KOPT-K1 (cell line): ENCODE measurements around the gene ZNF486.
"Not testable (repeated sequence)": the region's sequence is repeated elsewhere in the genome, so short reads cannot be mapped to it uniquely, and the experiment has no call there.

Source experiments
- H3K27ac ChIP-seq: fragments of 200-600 bp; sonication (generic); 2 replicates; pipeline ENCODE4 v1.5.1; 2016; ENCODE audit warnings: antibody characterized with exemption, mild to moderate bottlenecking, low read depth, low read length; ENCODE audit not compliant: poor library complexity, severe bottlenecking
- H3K36me3 ChIP-seq: fragments of 200-600 bp; sonication (generic); 2 replicates; pipeline ENCODE4 v1.5.1; 2017; ENCODE audit warnings: antibody characterized with exemption, mild to moderate bottlenecking, low read length, moderate library complexity; ENCODE audit not compliant: insufficient read depth
- H3K9me3 ChIP-seq: fragments of 200-600 bp; sonication (generic); 2 replicates; pipeline ENCODE4 v1.5.1; 2017; ENCODE audit warnings: antibody characterized with exemption, low read length, mild to moderate bottlenecking; ENCODE audit not compliant: insufficient read depth, poor library complexity, severe bottlenecking

The ZNF486 gene

DNA sequence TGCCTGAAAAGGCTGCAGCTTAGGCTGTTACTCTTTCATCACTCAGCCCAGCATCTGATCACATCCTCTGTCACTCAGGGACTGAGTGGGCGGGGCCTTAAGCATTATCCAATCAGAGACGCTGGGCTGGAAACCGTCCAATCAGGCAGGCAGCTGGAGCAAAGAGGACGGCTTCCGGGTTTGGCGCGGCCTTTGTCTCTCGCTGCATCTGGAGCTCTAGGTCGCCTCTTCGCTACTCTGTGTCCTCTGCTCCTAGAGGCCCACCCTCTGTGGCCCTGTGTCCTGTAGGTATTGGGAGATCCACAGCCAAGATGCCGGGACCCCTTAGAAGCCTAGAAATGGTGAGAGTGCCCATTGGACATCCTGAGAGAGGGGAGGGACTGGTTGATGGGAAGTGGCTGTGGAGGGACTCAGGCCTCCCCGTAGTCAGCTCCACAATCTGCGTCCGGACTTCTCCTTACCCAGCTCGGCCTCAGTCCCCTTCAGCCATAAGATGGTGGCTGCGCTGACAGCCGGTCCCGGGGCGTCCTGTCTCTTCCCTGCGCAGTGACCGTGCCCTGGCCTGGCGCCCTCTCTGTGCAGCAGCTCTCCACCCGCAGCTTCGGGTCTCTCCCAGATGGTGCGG lies at the start of gene ZNF486:
Gene ZNF486, plus strand, starts transcription at position 195 of the 625 bp plus-strand sequence. Its CDS starts 117 bp downstream, at position 312.
- Histone ChIP-seq H3K36me3 (no peaks in the 10 kb centered on the region), H3K27ac (no peak within 1 kb of the TSS), H3K9me3 (peaks cover 37% of the 10 kb centered on the region)

DNA sequence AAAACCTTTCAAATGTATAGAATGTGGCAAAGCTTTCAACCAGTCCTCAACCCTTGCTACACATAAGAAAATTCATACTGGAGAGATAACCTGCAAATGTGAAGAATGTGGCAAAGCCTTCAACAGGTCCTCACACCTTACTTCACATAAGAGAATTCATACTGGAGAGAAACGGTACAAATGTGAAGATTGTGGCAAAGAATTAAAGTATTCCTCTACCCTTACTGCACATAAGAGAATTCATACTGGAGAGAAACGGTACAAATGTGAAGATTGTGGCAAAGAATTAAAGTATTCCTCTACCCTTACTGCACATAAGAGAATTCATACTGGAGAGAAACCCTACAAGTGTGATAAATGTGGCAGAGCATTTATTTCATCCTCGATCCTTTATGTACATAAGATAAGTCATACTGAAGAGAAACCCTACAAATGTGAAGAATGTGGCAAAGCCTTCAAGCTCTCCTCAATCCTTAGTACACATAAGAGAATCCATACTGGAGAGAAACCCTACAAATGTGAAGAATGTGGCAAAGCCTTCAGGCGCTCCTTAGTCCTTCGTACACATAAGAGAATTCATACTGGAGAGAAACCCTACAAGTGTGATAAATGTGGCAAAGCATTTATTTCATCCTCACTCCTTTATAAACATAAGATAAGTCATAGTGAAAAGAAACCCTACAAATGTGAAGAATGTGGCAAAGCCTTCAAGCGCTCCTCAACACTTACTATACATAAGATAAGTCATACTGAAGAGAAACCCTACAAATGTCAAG lies 48.8 kb upstream of the ZNF486 start:
- H3K9me3 ChIP-seq, result peaks cover 63% of the 10 kb centered on the region
- not testable (repeated sequence) for H3K36me3 ChIP-seq, H3K27ac ChIP-seq

DNA sequence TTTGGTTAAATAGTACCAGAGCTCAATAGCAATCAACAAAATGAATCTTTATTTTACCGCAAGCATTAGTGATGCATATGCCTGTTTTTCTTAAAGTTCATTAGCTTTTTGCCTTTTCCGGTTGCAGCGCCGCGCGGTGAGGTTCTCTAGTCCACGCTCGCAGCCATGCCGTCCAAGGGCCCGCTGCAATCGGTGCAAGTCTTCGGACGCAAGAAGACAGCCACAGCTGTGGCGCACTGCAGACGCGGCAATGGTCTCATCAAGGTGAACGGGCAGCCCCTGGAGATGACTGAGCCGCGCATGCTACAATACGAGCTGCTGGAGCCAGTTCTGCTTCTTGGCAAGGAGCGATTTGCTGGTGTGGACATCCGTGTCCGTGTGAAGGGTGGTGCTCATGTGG lies 42.1 kb upstream of the ZNF486 start:
- Histone ChIP-seq H3K36me3 (no peaks in the 10 kb centered on the region), H3K9me3 (peaks cover 52% of the 10 kb centered on the region), H3K27ac (no peak overlapping the region)

DNA sequence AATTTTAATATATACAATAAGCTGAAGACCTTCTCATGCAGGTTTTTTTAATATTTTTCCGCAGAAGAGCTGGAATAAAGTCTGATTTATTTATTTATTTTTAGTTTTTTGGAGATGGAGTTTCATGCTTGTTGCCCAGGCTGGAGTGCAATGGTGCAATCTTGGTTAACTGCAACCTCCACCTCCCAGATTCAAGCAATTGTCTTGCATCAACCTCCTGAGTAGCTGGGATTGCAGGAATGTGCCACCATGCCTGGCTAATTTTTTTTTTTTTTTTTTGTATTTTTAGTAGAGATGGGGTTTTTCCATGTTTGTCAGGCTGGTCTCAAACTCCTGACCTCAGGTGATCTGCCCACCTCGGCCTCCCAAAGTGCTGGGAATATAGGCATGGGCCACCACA lies 34.1 kb upstream of the ZNF486 start:
- not testable (repeated sequence) for H3K36me3 ChIP-seq, H3K27ac ChIP-seq, H3K9me3 ChIP-seq

DNA sequence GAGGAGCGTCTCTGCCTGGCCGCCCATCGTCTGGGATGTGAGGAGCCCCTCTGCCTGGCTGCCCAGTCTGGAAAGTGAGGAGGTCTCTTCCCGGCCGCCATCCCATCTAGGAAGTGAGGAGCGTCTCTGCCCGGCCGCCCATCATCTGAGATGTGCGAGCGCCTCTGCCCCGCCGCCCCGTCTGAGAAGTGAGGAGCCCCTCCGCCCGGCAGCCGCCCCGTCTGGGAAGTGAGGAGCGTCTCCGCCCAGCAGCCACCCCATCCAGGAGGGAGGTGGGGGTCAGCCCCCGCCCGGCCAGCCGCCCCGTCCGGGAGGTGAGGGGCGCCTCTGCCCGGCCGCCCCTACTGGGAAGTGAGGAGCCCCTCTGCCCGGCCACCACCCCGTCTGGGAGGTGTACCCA lies 29.3 kb upstream of the ZNF486 start:
- not testable (repeated sequence) for H3K27ac ChIP-seq, H3K36me3 ChIP-seq, H3K9me3 ChIP-seq

DNA sequence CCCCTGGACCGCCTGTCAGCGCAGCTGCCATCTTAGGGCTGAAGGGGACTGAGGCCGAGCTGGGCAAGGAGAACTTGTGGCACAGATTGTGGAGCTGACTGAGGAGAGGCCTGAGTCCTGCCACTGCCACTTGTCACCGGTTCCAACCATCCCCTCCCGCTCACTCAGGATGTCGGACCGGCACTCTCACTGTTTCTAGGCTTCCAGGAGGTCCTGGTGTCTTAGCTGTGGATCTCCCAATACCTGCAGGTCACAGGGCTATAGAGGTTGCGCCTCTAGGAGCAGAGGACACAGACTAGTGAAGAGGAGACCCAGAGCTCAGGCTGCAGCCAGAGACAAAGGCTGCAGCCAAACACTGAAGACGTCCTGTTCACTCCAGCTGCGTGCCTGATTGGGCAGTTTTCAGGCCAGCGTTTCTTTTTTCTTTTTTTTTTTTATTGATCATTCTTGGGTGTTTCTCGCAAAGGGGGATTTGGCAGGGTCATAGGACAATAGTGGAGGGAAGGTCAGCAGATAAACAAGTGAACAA lies 15.3 kb upstream of the ZNF486 start:
- H3K36me3 ChIP-seq, result no peaks in the 10 kb centered on the region
- no peak overlapping the region for H3K27ac ChIP-seq
- peaks cover 15% of the 10 kb centered on the region for H3K9me3 ChIP-seq

DNA sequence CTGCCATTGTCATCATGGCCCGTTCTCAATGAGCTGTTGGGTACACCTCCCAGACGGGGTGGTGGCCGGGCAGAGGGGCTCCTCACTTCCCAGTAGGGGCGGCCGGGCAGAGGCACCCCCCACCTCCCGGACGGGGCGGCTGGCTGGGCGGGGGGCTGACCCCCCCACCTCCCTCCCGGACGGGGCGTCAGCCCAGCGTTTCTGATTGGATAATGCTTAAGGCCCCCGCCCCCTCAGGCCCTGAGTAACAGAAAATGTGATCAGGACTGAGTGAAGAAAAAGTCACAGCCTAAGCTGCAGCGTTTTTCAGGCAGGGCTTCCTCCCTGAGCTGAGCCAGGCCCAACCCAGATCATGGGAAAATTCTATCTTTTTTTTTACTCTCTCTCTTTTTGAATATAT lies 14.5 kb upstream of the ZNF486 start:
- not testable (repeated sequence) for H3K36me3 ChIP-seq, H3K27ac ChIP-seq
- H3K9me3 ChIP-seq, result peaks cover 15% of the 10 kb centered on the region

DNA sequence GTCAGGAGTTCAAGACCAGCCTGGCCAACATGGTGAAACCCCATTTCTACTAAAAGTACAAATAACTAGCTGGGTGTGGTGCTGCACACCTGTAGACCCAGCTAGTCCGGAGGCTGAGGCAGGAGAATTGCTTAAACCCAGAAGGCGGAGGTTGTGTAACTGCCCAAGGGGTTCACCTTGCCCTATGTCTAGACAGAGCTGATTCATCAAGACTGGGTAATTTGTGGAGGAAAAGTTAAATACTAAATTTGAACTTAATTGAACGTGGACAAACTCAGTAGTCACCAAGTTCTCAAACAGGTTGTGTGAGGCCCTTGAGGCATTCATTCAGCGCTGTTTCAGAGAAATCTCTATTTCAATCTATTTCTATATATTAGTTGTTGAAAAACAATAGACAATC lies 13.7 kb upstream of the ZNF486 start:
- H3K27ac ChIP-seq, result no peak overlapping the region
- H3K9me3 ChIP-seq, result peaks cover 15% of the 10 kb centered on the region
- no peaks in the 10 kb centered on the region for H3K36me3 ChIP-seq

DNA sequence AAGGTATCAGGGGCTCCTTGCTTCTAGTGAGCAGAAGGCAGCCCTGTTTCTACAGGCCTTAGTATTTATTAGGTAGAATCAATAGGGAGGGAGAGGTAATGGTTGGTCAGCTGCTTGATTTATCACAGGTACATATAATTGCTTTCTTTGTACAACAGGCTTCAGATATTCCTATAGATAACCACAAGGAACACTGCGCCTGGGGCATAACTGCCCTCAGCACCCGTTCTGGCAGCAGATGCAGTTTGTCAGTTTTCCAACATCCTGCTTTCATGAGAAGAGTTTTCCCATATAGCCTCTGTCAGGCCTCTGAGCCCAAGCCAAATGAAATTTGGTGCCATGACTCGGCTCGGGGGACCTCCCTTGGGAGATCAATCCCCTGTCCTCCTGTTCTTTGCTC lies 12.4 kb upstream of the ZNF486 start:
- Histone ChIP-seq H3K9me3 (peaks cover 15% of the 10 kb centered on the region), H3K36me3 (no peaks in the 10 kb centered on the region), H3K27ac (no peak overlapping the region)

DNA sequence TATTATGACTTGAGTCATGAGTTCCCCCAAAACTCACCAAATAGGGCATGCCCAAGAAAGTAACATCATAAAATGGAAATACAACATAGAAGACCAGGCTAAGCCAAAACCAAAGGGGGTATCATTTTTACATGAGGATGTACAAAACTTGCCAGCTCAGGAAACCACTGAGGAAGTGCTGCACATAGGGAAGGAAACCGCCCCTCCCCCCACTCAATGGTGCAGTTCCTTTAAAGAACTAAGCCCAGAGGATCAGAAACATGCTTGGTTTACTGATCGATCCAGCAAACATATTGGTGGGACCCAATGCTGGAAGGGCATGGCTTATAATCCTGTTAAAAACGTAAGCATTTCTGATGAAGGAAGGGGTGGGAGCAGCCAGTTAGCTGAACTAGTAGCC lies 4.2 kb upstream of the ZNF486 start:
- H3K9me3 ChIP-seq, result peaks cover 18% of the 10 kb centered on the region

DNA sequence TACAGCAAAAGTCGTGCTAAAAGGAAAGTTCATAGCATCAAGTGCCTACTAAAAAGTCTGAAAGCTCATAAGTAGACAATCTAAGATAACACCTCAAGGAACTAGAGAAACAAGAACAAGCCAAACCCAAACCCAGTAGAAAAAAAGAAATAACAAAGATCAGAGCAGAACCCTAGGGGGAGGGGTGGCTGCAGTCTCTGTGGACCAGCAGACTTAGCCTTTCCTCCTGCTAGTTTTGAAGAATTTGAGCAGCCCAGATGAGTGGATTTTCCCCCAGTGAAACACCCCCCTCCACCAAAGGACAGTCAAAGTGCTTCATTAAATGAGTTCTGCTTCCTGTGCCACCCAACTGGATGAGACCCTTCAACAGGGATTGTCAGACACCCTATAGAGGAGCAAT lies 2.6 kb upstream of the ZNF486 start:
- Histone ChIP-seq H3K9me3 (peaks cover 31% of the 10 kb centered on the region), H3K27ac (no peak overlapping the region)

More for the DNA sequence above, 4.2 kb upstream of the ZNF486 start:
- no peak overlapping the region for H3K27ac ChIP-seq
- H3K36me3 ChIP-seq, result no peaks in the 10 kb centered on the region

DNA sequence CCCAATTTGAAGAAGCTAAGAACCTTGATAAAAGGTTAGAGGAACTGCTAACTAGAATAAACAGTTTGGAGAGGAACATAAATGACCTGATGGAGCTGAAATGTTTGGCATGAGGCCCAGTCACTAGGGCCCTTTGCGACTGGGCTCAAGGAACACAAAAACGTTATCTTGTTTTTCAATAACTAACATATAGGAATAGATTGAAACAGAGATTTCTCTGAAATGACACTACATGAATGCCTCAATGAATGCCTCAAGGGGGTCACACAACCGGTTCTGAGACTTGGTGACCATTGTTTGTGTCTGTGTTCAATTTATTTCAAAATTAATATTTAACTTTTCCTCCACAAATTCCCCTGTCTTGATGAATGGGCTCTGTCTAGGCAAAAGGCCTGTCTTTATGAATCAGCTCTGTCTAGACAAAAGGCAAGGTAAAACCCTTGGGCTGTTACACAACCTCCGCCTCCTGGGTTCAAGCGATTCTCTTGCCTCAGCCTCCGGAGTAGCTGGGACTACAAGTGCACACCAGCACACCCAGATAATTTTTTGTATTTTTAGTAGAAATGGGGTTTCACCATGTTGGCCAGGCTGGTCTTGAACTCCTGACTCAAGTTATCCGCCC lies 932 bp upstream of the ZNF486 start:
- no peak overlapping the region for H3K27ac ChIP-seq
- H3K36me3 ChIP-seq, result no peaks in the 10 kb centered on the region
- peaks cover 37% of the 10 kb centered on the region for H3K9me3 ChIP-seq

More for the DNA sequence above, 2.6 kb upstream of the ZNF486 start:
- no peaks in the 10 kb centered on the region for H3K36me3 ChIP-seq

DNA sequence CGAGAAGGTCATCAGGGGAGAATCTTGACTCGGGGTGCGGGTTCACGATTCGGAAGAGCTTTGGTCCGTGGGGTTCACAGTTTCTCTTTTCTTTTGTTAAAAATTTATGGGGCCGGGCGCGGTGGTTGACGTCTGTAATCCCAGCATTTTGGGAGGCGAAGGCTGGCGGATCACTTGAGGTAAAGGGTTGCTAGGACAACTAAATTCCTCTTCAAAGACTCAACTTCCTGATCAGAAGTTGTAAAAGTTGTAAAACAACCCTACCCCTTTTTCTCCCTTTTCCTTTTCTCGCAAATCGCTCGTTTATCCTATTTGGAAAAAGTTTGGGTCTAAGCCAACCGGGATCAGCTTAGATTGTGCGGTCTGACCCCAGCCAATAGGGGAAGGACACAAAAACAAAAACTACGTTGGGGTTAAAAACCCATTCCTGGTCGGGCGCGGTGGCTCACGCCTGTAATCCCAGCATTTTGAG lies 673 bp downstream of the ZNF486 start:
- Histone ChIP-seq H3K36me3 (no peaks in the 10 kb centered on the region), H3K9me3 (peaks cover 33% of the 10 kb centered on the region), H3K27ac (no peak overlapping the region)

DNA sequence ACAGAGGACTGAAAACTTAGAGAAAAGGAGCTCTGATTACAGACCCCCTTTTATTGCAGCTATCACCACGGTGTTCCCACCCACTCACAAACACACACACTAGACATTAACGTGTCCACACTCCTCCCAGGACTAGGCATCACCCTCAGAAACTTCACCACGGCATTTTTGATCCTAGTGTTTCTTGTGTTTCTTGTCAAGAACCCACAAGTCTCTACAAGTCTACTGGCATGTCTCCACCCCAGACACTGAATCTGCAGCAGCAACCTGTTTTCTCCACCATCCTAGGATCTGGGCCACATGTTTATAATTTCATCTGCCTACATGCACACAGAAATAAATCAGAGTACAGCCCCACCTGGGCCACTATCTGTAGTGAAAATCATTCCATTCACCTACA lies 4.3 kb downstream of the ZNF486 start:
- Histone ChIP-seq H3K27ac (no peak overlapping the region), H3K9me3 (peaks cover 30% of the 10 kb centered on the region), H3K36me3 (no peaks in the 10 kb centered on the region)

DNA sequence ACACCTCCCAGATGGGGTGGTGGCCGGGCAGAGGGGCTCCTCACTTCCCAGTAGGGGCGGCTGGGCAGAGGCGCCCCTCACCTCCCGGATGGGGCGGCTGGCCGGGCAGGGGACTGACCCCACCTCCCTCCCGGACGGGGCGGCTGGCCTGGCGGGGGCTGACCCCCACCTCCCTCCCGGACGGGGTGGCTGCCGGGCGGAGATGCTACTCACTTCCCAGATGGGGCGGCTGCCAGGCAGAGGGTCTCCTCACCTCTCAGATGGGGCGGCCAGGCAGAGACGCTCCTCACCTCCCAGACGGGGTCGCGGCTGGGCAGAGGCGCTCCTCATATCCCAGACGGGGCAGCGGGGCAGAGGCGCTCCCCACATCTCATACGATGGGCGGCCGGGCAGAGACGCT lies 8.8 kb downstream of the ZNF486 start:
- not testable (repeated sequence) for H3K27ac ChIP-seq, H3K9me3 ChIP-seq, H3K36me3 ChIP-seq
